AG09319 (cell line): Measurements from ENCODE around the gene GABRP.

Source experiments
- DNase-seq: peaks from one replicate; pipeline ENCODE4 v3.0.0-alpha.2; 2010; ENCODE audit warnings: low read depth; ENCODE audit errors: extremely low read depth
- TF ChIP-seq, protein P1 (sequence below): IDR thresholded peaks from 2 replicates; pipeline ENCODE4 v1.5.1; 2011; ENCODE audit warnings: low read depth, mild to moderate bottlenecking, inconsistent platforms, low read length, moderate library complexity

The GABRP gene, protein sequence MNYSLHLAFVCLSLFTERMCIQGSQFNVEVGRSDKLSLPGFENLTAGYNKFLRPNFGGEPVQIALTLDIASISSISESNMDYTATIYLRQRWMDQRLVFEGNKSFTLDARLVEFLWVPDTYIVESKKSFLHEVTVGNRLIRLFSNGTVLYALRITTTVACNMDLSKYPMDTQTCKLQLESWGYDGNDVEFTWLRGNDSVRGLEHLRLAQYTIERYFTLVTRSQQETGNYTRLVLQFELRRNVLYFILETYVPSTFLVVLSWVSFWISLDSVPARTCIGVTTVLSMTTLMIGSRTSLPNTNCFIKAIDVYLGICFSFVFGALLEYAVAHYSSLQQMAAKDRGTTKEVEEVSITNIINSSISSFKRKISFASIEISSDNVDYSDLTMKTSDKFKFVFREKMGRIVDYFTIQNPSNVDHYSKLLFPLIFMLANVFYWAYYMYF

DNA sequence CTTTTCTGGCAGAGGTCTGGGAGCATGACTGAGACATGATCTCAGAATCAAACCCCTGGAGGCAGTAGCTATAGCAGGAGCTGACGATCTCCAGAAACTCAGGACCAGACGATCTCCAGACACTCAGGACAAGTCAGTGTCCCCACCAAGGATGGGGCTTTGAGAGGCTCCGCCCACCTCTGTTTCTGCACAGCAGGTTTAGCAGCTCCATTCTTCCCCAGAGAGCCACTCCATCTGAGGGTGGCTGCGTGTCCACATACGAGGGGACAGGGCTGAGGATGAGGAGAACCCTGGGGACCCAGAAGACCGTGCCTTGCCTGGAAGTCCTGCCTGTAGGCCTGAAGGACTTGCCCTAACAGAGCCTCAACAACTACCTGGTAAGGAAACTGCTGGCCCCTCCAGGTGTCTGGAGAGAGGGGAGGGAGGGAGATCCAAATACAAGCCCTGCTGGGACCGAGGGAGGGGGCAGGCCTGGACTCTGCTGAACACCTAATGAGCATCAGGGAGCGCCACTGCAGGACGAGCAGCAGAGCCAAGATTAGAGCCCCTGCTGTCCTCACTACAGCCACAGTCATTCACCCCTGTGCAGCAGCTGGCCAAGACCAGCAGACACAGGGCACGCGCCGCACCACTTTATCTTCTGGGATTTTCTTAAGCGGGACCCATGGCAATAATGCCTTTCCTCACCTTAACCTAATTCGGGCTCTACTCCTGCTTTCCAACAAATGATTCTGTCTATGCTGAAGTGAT lies at the start of gene GABRP:
GABRP (plus strand) TSS at position 228 of the 750 bp plus-strand sequence. CDS start 4,891 bp downstream, outside the sequence.
- DNase-seq: no peak
- TF ChIP-seq, protein P1, sequence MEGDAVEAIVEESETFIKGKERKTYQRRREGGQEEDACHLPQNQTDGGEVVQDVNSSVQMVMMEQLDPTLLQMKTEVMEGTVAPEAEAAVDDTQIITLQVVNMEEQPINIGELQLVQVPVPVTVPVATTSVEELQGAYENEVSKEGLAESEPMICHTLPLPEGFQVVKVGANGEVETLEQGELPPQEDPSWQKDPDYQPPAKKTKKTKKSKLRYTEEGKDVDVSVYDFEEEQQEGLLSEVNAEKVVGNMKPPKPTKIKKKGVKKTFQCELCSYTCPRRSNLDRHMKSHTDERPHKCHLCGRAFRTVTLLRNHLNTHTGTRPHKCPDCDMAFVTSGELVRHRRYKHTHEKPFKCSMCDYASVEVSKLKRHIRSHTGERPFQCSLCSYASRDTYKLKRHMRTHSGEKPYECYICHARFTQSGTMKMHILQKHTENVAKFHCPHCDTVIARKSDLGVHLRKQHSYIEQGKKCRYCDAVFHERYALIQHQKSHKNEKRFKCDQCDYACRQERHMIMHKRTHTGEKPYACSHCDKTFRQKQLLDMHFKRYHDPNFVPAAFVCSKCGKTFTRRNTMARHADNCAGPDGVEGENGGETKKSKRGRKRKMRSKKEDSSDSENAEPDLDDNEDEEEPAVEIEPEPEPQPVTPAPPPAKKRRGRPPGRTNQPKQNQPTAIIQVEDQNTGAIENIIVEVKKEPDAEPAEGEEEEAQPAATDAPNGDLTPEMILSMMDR: no peak

DNA sequence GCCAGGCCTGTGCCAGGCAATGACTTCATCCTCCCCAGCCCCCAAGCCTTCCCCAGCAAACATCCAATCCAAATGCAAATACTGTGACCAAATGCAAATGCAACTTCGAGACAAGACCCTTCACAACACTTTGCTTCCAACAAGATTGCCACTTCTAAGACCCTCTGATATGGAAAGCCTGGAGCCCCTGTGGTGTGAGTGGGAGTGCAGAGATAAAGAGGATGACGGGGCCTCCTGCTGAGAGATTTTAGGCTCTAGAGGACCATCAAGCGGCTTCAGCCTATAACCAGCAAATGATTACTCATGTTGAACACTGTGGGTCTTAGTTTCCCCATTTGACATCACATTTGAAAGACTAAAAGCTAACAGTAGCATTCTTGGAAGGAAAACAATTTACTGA lies 46.6 kb upstream of the GABRP start:
- TF ChIP-seq, protein P1: no peak
- no peak for DNase-seq

DNA sequence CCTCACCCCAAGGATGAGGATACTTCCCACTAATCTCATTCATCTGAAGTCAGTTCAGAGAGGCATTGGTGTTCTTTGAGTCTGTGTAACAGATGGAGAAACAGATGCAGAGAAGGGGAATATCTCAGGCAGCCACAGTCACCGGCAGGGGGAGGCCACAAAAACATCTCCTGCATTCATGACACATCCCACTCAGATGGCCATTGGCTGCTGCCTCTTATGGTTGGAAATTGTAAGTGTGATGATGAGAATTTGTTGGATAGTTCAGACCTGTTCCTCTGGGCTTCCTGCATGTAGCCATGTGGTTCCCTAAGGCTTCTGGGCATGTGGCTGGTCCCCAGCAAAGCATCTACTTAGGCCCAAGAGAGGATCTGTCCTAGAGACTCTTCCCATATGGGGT lies 45.9 kb upstream of the GABRP start:
- TF ChIP-seq, protein P1: no peak
- no peak for DNase-seq

DNA sequence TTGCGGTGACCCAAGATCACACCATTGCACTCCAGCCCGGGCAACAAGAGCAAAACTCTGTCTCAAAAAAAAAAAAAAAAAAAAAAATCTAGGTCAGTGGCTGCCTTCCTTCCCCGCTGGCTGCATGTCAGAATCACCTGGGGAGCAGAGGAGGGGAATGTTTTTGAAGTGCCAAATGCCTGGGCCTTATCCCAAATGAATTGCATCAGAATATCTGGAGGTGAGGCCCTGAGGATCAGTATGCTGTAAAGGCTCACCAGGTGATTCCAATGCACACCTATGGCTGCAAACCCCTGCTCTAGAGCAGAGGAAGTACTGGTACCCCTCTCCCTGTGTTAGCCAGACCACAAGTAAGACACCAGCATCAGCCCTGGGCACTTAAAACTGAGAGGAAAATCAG lies 44.7 kb upstream of the GABRP start:
- TF ChIP-seq, protein P1: no peak
- DNase-seq: no peak

DNA sequence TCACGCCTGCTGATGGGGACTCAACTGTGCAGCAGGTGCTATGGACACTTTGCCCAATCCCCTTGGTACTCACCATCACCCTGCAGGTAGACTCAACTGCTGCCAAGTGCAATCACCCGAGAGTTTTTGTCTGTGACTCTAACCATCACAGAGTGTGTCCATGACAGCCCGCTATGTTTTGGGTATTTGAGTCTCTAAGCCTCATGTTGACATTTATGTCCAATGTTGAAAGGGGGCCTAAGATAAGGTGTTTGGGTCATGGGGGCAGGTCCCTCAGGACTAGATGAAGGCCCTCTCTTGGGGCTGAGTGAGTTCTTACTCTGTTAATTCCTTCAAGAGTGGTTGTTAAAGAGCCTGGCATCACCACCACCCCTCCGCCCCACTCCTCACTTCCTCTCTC lies 44.1 kb upstream of the GABRP start:
- no peak for DNase-seq
- TF ChIP-seq, protein P1: no peak

DNA sequence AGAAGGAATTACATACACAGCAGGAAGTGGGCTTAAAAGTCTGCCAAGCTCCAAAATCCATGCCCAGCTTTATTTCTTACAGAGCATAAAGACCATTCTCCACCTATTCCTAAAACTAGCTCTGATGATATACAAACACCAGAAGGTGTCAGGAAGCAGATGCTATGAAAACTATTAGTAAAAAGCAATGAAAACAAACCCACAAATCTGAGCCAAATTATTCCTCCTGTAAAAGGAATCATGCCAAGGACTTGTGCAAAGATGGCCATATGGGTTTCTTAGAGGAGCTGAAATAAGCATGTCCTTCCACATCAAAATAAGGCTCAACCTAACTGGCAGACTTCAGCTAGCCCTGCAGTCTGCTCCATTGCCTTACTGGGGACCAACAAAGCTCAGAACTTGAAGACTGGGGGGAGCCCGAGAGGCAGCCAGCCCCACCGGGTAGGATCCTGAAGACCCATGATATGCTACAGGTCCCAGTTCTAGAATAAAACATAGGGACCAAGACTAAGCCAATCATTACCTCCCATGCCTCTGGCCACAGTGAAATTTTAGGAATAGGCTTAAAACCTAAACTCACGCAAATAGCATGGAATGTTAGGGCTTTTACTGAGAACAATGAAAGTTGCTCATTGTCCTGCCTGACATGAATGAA lies 42.8 kb upstream of the GABRP start:
- DNase-seq: no peak
- TF ChIP-seq, protein P1: no peak

DNA sequence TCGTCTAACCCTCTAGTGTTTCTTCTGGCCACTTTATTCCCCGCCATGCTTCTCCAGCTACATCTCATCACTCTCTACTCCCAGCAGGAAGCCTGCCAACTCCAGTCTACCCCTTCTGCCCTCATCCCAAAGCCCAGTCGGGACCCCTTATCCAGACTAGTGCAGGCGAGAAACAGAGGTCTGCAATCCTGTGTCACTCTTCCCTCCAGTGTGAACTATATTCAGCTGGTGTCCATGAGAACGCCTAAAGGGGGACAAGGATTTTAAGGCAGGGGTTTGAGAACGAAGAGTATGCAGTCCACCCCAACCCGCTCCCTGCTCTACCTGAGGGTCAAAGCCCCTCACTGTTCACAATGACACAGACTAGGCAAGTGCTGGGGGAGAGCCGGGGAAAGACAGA lies 41.7 kb upstream of the GABRP start:
- TF ChIP-seq, protein P1: no peak
- DNase-seq: no peak
